PC-9 (cell line): Measurements from ENCODE around the gene MED29.

ENCODE experiments used
- CTCF ChIP-seq: fragments of 200-600 bp; sonication (generic); conservative IDR thresholded peaks from 2 replicates; pipeline ENCODE4 v1.6.1; 2017; ENCODE audit warnings: mixed run types, antibody characterized with exemption, mild to moderate bottlenecking, moderate library complexity
- EZH2 ChIP-seq: fragments of 200-600 bp; sonication (generic); IDR thresholded peaks from 2 replicates; pipeline ENCODE4 v1.8.0; 2017; ENCODE audit warnings: antibody characterized with exemption, low read depth

GRCh38 chr19:39390451-39390750, 777 bp upstream of the MED29 start:
- TF ChIP-seq CTCF (no peak), EZH2 (no peak)
